T-cell (primary cell): ENCODE results near the gene PDSS2. TPM values are rescaled to one million over a fixed set of nuclear protein-coding genes. Genes with fewer than 3 reads are reported as not detected.

Source experiments
- ATAC-seq, 4 experiments: fragments of 200-7000 bp in 3 of 4; fragments of 150-1000 bp in 1 of 4; cut with Tn5 transposase; replicated peaks in 1 of 4; 1 replicate in 3 of 4; 2 replicates in 1 of 4; pipeline ENCODE4 v1.10.0; 2021; ENCODE audit warnings: moderate library complexity in 3 of 4, mild to moderate bottlenecking in 2 of 4, moderate number of reproducible peaks in 1 of 4
- CTCF ChIA-PET, 2 donors: fragments of 300-600 bp; sonication (Branson Sonifier 250); formaldehyde crosslinking; loops; one replicate each; lab custom pipeline; 2022; ENCODE audit warnings: antibody characterized with exemption in 2 of 2; lab: Charles Lee
- POLR2A ChIA-PET, 2 donors: fragments of 300-600 bp; sonication (Branson Sonifier 250); formaldehyde crosslinking; loops; one replicate each; lab custom pipeline; 2022; ENCODE audit warnings: antibody characterized with exemption in 2 of 2; lab: Charles Lee
- DNase-seq, 35 experiments: peaks; one replicate each; pipeline versions ENCODE4 v3.0.0 to v3.0.0-alpha.2; 2013 to 2023
- H3K27ac ChIP-seq: one replicate; pipeline ENCODE4 v1.5.1; 2013; ENCODE audit warnings: low read length
- H3K27me3 ChIP-seq, 2 experiments: replicated peaks in 1 of 2; 1 replicate in 1 of 2; 2 replicates in 1 of 2; pipeline versions ENCODE4 v1.6.1 to v1.7.0; 2013; ENCODE audit warnings: low read length in 1 of 2, mixed read lengths in 1 of 2; ENCODE audit not compliant: control insufficient read depth in 2 of 2, insufficient read depth in 2 of 2; ENCODE audit errors: extremely low read depth in 1 of 2
- H3K36me3 ChIP-seq, 2 donors: 1 replicate in 1 of 2; 2 replicates in 1 of 2; pipeline versions ENCODE4 v1.6.1 to v1.7.0; 2013; ENCODE audit warnings: low read length in 1 of 2; ENCODE audit not compliant: control insufficient read depth in 2 of 2, insufficient read depth in 1 of 2; ENCODE audit errors: extremely low read depth in 1 of 2
- H3K4me1 ChIP-seq, 2 experiments: 1 replicate in 1 of 2; 2 replicates in 1 of 2; pipeline versions ENCODE4 v1.6.1 to v1.7.0; 2013; ENCODE audit warnings: low read length in 2 of 2, mixed read lengths in 1 of 2; ENCODE audit not compliant: insufficient read depth in 2 of 2, control insufficient read depth in 1 of 2; ENCODE audit errors: extremely low read depth in 1 of 2
- H3K4me3 ChIP-seq, 2 donors: 1 replicate in 1 of 2; 2 replicates in 1 of 2; pipeline versions ENCODE4 v1.5.1 to v1.7.0; 2013; ENCODE audit warnings: mild to moderate bottlenecking in 2 of 2, low read length in 1 of 2, moderate library complexity in 1 of 2; ENCODE audit not compliant: control insufficient read depth in 1 of 2; ENCODE audit errors: extremely low read depth in 1 of 2
- H3K9me3 ChIP-seq: 2 replicates; pipeline ENCODE4 v1.7.0; 2013
- H3K27ac Mint-ChIP-seq, 2 donors: one replicate each; pipeline ENCODE4 v1.8.0; 2020 to 2021; ENCODE audit warnings: mild to moderate bottlenecking in 2 of 2, mixed read lengths in 2 of 2
- H3K27me3 Mint-ChIP-seq, 2 donors: one replicate each; pipeline ENCODE4 v1.8.0; 2021 to 2022; ENCODE audit warnings: mixed read lengths in 2 of 2
- H3K36me3 Mint-ChIP-seq: one replicate; pipeline ENCODE4 v1.8.0; 2021; ENCODE audit warnings: mixed read lengths
- H3K4me1 Mint-ChIP-seq, 3 donors: one replicate each; pipeline ENCODE4 v1.8.0; 2020 to 2022; ENCODE audit warnings: mixed read lengths in 3 of 3, mild to moderate bottlenecking in 1 of 3
- H3K4me3 Mint-ChIP-seq, 3 donors: one replicate each; pipeline ENCODE4 v1.8.0; 2020 to 2022; ENCODE audit warnings: mild to moderate bottlenecking in 3 of 3, mixed read lengths in 3 of 3, moderate library complexity in 3 of 3
- H3K9me3 Mint-ChIP-seq, 3 donors: one replicate each; pipeline ENCODE4 v1.8.0; 2020 to 2022; ENCODE audit warnings: mixed read lengths in 3 of 3
- WGBS: methylation state at CpG from one replicate; pipeline ENCODE4 v1.1.5; 2013; ENCODE audit warnings: missing lambda C conversion rate; ENCODE audit not compliant: insufficient coverage; 5-methylcytosine and 5-hydroxymethylcytosine counted together
- total RNA-seq, 35 experiments: library from RNA in 6 of 35; stranded (reverse) in 6 of 35; fragments of 120-200 nt in 1 of 35; gene quantifications; one replicate each; pipeline versions ENCODE4 v1.2.1 to v1.2.4 and lab custom pipeline; 2013 to 2026

Gene PDSS2
- total RNA-seq, 5 donors from 2014 or later (not counting 1 experiment from before 2014, with no cell fraction given): 10.8 to 13.6 (median 11.8) TPM

GRCh38 chr6:107116328-107116892 is 343.0 kb downstream of the PDSS2 start:
- H3K36me3 Mint-ChIP-seq: no peaks in the 10 kb centered on the region
- Histone ChIP-seq H3K4me1 (peaks cover 11 to 18% of the 10 kb centered on the region in 2 experiments), H3K27ac (no peak overlapping the region), H3K27me3 (peaks cover 0 to 12% of the 10 kb centered on the region in 2 experiments), H3K9me3 (no peaks in the 10 kb centered on the region), H3K36me3 (no peaks in the 10 kb centered on the region), H3K4me3 (peak overlapping the region; percentile 47 to 86)
- no peaks in the 10 kb centered on the region for H3K9me3 Mint-ChIP-seq
- H3K4me3 Mint-ChIP-seq: peak overlapping the region; percentile 80 to 83 (median 81)
- peaks cover 6 to 7% of the 10 kb centered on the region in 2 donors for H3K27me3 Mint-ChIP-seq
- ChIA-PET CTCF (interaction anchor here (0.5 to 0.6 kb wide), 4 partner anchors 32 to 118 kb away, joined by 3 to 4 read pairs (median 3); no protein-coding TSS in a partner anchor), POLR2A (no interaction called here)
- peaks cover 12 to 19% (median 18%) of the 10 kb centered on the region in 3 donors for H3K4me1 Mint-ChIP-seq
- ATAC-seq: peak in 1 of 4 experiments; percentile 48
- peak in 12 of 35 experiments; percentile 2 to 43 (median 8) for DNase-seq
- H3K27ac Mint-ChIP-seq: no peak overlapping the region
- 0% methylated on average over 2 of the region's 15 CpGs for WGBS

- Histone ChIP-seq H3K9me3 (no peaks in the 10 kb centered on the region), H3K27me3 (peaks cover 0 to 12% of the 10 kb centered on the region in 2 experiments), H3K4me3 (peak overlapping the region; percentile 47 to 86), H3K4me1 (peaks cover 11 to 18% of the 10 kb centered on the region in 2 experiments), H3K27ac (no peak overlapping the region), H3K36me3 (no peaks in the 10 kb centered on the region)
- CTCF ChIA-PET: interaction anchor here (0.5 to 0.7 kb wide), 6 partner anchors 16 to 118 kb away, joined by 3 to 6 read pairs (median 3); no protein-coding TSS in a partner anchor
- DNase-seq (peak in 13 of 35 experiments; percentile 1 to 39 (median 15)), ATAC-seq (peak in 3 of 4 experiments; percentile 19 to 28 (median 21))
- Mint-ChIP-seq H3K27ac (no peak overlapping the region), H3K27me3 (peaks cover 6 to 7% of the 10 kb centered on the region in 2 donors), H3K4me3 (peak overlapping the region; percentile 80 to 83 (median 81)), H3K4me1 (peaks cover 12 to 19% (median 18%) of the 10 kb centered on the region in 3 donors), H3K36me3 (no peaks in the 10 kb centered on the region), H3K9me3 (no peaks in the 10 kb centered on the region)
- 0% methylated on average over 36 of the region's 45 CpGs for WGBS
- POLR2A ChIA-PET: interaction anchor here in 1 of 2 donors (0.6 kb wide), 1 partner anchor 606 kb away, joined by 5 read pairs; no protein-coding TSS in a partner anchor
Measured at GRCh38 chr6:107115695-107116327, 343.6 kb downstream of the PDSS2 start.

- H3K4me1 Mint-ChIP-seq: peaks cover 12 to 19% (median 18%) of the 10 kb centered on the region in 3 donors
- H3K27ac Mint-ChIP-seq: no peak within 1 kb of the TSS
- peak; percentile 36 to 50 (median 38) for ATAC-seq
- H3K27me3 Mint-ChIP-seq: peaks cover 6 to 7% of the 10 kb centered on the region in 2 donors
- H3K9me3 Mint-ChIP-seq: no peaks in the 10 kb centered on the region
- H3K4me3 ChIP-seq: peak within 1 kb of the TSS; percentile 47 to 86
- peaks cover 0 to 12% of the 10 kb centered on the region in 2 experiments for H3K27me3 ChIP-seq
- H3K4me3 Mint-ChIP-seq: peak within 1 kb of the TSS; percentile 80 to 83 (median 81)
- ChIA-PET POLR2A (interaction anchor here in 1 of 2 donors (0.6 kb wide), 1 partner anchor 607 kb away, joined by 5 read pairs; no protein-coding TSS in a partner anchor), CTCF (interaction anchor here in 1 of 2 donors (0.6 to 0.7 kb wide), 2 partner anchors 16 to 26 kb away, joined by 3 to 6 read pairs; no protein-coding TSS in a partner anchor)
- H3K36me3 ChIP-seq: no peaks in the 10 kb centered on the region
- H3K9me3 ChIP-seq: no peaks in the 10 kb centered on the region
- H3K36me3 Mint-ChIP-seq: no peaks in the 10 kb centered on the region
- WGBS: 0% methylated on average over 66 of the region's 109 CpGs
- H3K4me1 ChIP-seq: peaks cover 11 to 18% of the 10 kb centered on the region in 2 experiments
- no peak within 1 kb of the TSS for H3K27ac ChIP-seq
- DNase-seq: peak in 29 of 35 experiments; percentile 4 to 63 (median 20)
Measured at GRCh38 chr6:107114926-107115694, 344.3 kb downstream of the PDSS2 start, which contains the start of gene BEND3. TSS of gene BEND3 (minus strand) at chr6:107115515. CDS start at chr6:107099285, 16,230 bp downstream.

GRCh38 chr6:107114213-107114925 is 345.0 kb downstream of the PDSS2 start:
- WGBS: under 1% methylated on average over 105 of the region's 116 CpGs

GRCh38 chr6:107110200-107110599 is 349.2 kb downstream of the PDSS2 start:
- H3K4me1 Mint-ChIP-seq: peaks cover 0 to 7% (median 7%) of the 10 kb centered on the region in 3 donors
- H3K4me3 Mint-ChIP-seq: no peak overlapping the region
- H3K27ac ChIP-seq: no peak overlapping the region
- CTCF ChIA-PET: interaction anchor here in 1 of 2 donors (0.7 kb wide), 2 partner anchors 183 to 439 kb away, joined by 3 to 4 read pairs; no protein-coding TSS in a partner anchor
- peaks cover 5 to 6% of the 10 kb centered on the region in 2 experiments for H3K4me1 ChIP-seq
- no peaks in the 10 kb centered on the region for H3K36me3 ChIP-seq
- no peaks in the 10 kb centered on the region for H3K27me3 Mint-ChIP-seq
- H3K9me3 Mint-ChIP-seq: no peaks in the 10 kb centered on the region
- no peak overlapping the region for H3K4me3 ChIP-seq
- WGBS: 80% methylated on average over 1 of the region's 1 CpG
- no peaks in the 10 kb centered on the region for H3K27me3 ChIP-seq
- DNase-seq (no peak), ATAC-seq (no peak)
- H3K9me3 ChIP-seq: no peaks in the 10 kb centered on the region
- H3K36me3 Mint-ChIP-seq: no peaks in the 10 kb centered on the region
- POLR2A ChIA-PET: no interaction called here
- H3K27ac Mint-ChIP-seq: no peak overlapping the region

More at GRCh38 chr6:107114213-107114925, 345.0 kb downstream of the PDSS2 start:
- Histone ChIP-seq H3K4me3 (peak overlapping the region in 1 of 2 donors; percentile 71), H3K27me3 (peaks cover 0 to 12% of the 10 kb centered on the region in 2 experiments), H3K36me3 (no peaks in the 10 kb centered on the region), H3K4me1 (peaks cover 11 to 18% of the 10 kb centered on the region in 2 experiments), H3K27ac (no peak overlapping the region), H3K9me3 (no peaks in the 10 kb centered on the region)
- Mint-ChIP-seq H3K4me3 (peak overlapping the region; percentile 76 to 81 (median 81)), H3K9me3 (no peaks in the 10 kb centered on the region), H3K4me1 (peaks cover 12 to 19% (median 18%) of the 10 kb centered on the region in 3 donors), H3K27me3 (peaks cover 6 to 7% of the 10 kb centered on the region in 2 donors), H3K27ac (no peak overlapping the region), H3K36me3 (no peaks in the 10 kb centered on the region)
- ATAC-seq (peak; percentile 68 to 76 (median 74)), DNase-seq (peak; percentile 7 to 85 (median 47))
- POLR2A ChIA-PET: interaction anchor here in 1 of 2 donors (0.6 kb wide), 1 partner anchor 53 kb away, joined by 3 read pairs; no protein-coding TSS in a partner anchor
- CTCF ChIA-PET: interaction anchor here (0.5 to 1.1 kb wide), 7 partner anchors 24 to 1074 kb away, joined by 3 to 10 read pairs (median 4); partner anchors contain the start of gene MTRES1 (in 2 of the 2)
